Myocyte (in vitro differentiated cells): Measurements from ENCODE around the gene TMEM271. TPM values are rescaled to one million over a fixed set of nuclear protein-coding genes. Genes with fewer than 3 reads are reported as not detected.
"Not testable (repeated sequence)": the region's sequence is repeated elsewhere in the genome, so short reads cannot be mapped to it uniquely, and the experiment has no call there.

Experiments
- DNase-seq: peaks from one replicate; pipeline ENCODE4 v3.0.0-alpha.2; 2012; ENCODE audit warnings: low read depth
- total RNA-seq: library from RNA; depleted of rRNA; stranded (reverse); fragments of >200 nt; gene quantifications from 2 replicates; pipeline ENCODE4 v1.2.3, GENCODE V29; 2014

The TMEM271 gene
- total RNA-seq, 1 donor from 2014 or later: not detected

DNA sequence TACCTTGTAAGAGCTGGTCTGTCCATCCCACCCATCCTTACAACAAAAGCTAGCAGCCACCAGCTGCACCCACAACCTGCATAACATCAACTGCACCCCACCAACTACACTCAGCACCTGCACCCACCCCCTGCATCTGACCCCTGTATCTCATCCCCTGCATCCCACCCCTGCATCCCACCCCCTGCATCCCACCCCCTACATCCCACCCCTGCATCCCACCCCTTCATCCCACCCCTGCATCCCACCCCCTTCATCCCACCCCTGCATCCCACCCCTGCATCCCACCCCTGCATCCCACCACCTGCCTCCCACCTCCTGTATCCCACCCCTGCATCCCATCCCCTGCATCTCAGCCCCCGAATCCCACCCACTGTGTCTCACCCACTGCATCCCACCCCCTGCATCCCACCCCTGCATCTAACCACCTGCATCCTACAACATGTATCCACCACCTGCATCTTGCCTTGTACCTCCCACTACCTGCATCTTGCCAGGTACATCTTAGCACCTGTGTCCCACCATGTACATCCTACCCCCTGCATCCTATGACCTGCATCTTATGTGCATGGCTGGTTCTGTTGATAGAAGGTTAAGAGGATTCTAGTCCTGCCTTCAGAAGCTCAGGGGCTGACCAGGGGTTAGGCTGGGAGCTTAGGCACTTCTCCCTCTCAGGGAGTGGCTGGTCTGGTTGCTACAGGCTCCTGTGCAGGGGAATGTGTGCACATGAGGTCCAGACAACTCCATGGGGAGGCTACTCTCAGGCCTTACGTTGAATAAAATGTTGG, 9.4 kb downstream of the TMEM271 start:
- no peak for DNase-seq

DNA sequence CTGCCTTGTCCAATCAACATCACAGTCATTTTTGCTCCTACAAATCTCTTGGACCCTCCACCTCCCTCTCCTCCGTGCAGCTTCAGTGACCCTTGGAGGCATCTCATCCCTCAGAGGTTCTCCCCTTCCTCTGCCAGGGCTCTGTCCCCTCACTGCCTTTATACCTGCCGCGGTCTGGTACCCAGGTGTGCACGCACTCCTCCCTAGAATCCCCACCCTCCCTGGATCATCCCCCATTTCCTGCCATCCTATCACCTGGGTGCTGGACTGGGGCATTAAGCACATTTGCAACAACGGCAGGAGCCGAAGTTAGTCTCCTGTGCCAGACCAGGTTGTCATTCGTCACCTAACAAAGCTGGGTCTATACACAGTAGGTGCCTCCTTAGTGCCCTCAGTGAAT, 10.1 kb downstream of the TMEM271 start:
- DNase-seq: no peak

DNA sequence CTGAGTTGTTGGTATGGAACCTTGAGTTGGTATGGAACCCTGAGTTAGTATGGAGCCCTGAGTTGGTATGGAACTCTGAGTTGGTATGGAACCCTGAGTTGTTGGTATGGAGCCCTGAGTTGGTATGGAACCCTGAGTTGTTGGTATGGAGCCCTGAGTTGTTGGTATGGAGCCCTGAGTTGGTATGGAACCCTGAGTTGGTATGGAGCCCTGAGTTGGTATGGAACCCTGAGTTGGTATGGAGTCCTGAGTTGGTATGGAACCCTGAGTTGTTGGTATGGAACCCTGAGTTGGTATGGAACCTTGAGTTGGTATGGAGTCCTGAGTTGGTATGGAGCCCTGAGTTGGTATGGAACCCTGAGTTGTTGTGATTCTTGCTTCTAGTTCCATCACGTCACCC, 10.5 kb downstream of the TMEM271 start:
- DNase-seq: not testable (repeated sequence)

DNA sequence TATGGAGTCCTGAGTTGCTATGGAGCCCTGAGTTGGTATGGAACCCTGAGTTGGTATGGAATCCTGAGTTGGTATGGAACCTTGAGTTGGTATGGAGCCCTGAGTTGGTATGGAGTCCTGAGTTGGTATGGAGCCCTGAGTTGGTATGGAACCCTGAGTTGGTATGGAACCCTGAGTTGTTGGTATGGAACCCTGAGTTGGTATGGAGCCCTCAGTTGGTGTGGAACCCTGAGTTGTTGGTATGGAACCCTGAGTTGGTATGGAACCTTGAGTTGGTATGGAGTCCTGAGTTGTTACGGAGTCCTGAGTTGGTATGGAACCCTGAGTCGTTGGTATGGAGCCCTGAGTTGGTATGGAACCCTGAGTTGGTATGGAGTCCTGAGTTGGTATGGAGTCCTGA, 13.6 kb downstream of the TMEM271 start:
- not testable (repeated sequence) for DNase-seq

DNA sequence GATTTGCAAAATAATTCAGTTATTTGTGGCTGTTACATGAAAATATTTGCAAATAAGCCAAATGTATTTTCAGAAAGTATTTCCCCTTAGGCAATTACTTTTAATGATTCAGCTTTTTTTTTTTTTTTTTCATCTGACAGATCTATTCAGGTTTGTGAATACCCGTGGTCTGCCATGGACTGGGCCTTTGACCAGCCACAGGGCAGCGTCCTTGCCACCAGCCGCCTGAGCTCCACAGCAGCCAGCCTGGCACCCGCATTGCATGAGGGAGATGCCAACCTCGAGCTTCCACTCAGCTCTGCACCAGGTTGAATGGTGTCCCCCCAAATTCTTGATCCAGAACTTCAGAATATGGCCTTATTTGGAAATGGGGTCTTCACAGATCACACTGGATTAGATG, 14.7 kb downstream of the TMEM271 start:
- no peak for DNase-seq

DNA sequence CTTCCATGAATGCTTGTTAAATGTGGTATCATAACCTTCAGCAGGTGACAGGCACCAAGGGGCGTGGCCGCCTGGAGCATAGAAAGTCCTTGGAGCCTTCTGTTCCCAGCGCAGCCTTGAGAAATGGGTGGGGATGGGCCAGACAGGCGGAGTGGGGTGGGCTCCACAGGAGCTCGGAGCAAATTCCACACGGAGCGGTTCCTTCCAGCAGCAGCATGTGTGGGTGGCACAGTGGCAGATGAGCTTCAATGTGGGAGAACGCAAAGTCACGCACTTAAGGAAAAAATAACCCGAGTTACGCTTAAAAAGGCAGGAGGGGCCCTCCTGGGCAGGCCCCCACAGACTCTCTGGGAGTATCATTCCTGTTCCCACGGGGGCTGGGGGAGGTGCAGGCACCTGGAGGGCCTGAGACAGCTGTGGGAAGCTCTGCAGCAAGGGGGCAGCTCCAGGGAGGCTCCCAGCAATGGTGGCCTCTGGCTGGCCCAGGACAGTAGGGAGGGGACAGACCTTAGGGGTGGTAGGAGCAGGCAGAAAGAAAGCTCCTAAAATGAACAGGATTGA, 15.3 kb downstream of the TMEM271 start:
- DNase-seq: no peak

DNA sequence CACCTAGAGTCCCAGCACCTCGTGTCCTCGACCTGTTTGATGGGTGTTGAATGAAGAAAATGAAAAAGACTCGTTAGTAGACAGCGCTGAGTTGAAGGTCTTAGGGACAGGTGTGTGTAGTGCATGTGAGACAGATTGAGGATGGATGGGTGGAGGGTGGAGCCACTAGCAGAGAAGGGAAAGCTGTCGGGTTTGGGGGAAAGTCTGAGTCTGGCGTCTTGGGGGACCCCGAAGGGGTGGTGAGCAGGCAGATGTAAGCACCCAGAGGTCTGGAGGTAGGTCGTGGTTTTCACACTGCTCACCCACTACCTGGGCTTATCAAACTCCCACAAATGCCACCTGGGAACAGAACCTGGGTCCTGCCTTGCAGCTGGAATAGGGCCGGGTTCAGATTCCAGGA, 16.0 kb downstream of the TMEM271 start:
- DNase-seq: no peak

DNA sequence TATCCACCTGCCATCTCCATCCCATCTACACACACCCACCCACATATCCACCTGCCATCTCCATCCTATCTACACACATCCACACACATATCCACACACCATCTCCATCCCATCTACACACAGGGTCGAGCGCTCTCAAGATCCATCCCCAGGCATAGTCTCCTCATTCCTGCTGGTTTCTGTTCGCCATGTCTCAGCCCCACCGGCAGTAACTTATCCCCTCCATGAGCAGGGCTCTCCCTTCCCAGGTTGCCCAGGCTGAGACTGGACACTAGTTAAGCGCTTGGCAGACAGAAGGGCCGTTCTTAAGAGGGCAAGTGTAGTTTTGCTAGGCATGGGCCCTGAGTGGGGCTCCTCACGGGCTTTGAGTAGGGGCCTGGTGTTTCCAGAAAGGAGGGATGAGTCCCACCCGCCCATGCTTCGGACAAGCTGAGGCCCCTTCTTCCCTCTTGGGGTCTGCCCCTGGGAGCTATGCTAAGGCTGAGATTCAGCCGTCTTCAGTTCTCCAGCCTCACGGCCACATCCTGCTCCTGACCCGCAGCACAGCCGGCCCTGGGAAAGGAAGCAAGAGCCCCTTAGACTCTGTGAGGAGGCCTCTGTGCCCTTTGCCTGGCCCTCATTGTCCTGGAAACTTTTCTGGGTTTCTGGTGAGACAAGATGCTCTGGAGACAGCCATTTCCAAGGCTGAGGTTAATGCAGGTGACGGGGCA, 20.4 kb downstream of the TMEM271 start:
- no peak for DNase-seq

DNA sequence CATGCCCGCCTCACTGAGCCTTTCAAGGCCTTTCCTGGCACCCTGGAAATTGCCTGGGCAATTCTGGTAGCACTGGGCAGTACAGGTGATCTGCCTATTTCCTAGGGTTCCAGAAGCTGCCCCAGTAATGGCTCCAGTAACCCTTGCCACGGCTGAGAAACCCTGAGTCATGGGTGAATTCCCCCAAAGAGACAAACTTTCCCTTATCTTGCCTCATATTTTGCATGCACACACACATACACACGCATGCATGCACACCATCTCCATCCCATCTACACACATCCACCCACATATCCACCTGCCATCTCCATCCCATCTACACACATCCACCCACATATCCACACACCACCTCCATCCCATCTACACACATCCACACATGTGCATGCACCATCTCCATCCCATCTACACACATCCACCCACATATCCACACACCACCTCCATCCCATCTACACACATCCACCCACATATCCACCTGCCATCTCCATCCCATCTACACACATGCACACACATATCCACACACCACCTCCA, 21.2 kb downstream of the TMEM271 start:
- not testable (repeated sequence) for DNase-seq

DNA sequence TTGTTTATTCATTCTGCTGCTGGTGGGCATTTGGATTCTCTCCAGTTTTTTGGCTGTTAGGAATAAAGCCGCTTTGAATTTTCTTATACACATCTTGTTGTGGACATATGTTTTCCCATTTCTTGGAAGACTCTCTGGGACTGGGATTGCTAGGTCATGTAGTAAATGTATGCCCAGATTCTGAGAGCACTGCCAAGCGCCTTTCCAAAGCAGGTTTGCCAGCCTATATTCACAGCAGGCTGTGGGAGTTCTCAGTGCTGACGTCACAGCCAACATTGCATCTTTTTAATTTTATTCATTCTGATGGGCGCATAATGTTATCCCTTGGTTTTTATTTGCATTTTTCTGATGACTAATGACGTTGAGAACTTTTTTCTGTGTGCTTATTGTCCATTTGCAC, 24.1 kb downstream of the TMEM271 start:
- DNase-seq: no peak

DNA sequence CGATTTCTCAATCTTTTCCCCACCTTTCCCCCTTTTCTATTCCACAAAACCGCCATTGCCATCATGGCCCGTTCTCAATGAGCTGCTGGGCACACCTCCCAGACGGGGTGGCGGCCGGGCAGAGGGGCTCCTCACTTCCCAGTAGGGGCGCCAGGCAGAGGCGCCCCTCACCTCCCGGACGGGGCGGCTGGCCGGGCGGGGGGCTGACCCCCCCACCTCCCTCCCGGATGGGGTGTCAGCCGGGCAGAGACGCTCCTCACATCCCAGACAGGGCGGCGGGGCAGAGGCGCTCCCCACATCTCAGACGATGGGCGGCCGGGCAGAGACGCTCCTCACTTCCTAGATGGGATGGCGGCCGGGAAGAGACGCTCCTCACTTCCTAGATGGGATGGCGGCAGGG, 25.8 kb downstream of the TMEM271 start:
- DNase-seq: not testable (repeated sequence)

DNA sequence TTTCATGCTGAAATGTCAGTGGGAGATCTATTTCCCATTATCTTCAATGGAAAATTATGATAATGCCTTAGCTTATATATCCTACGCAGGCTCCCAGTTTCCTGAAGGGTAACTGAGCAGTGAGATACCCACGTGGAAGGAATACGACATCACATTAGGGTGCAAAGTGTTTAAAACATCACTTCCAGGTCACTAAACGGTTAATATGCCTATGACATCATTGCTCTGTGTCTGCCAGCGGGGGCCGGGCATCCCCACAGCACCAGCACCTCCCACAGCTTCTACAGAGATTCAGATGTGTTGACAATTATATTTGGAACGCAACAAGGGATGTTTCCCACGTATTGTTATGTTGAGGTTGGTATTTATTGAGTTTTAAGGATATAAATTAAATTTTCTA, 27.1 kb downstream of the TMEM271 start:
- DNase-seq: no peak

DNA sequence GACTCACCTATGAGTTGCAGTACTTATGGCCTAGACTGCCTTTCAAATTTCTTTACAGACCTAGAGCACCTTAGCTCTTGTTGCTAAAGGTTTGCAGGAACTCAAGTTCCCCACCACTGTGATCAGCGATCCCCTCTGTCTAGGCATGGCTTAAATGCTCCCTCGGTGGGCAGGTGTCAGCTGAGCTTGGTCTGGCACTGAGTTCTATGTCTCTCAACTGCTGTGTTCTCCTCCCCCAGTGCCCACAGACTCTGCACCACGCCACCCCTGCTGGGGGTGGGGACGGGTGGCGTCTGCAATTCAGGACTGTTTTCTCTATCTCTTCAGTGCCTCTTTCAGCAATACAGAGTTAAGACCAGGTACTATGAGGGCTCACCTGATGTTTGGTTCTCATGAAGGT, 30.5 kb downstream of the TMEM271 start:
- DNase-seq: no peak

DNA sequence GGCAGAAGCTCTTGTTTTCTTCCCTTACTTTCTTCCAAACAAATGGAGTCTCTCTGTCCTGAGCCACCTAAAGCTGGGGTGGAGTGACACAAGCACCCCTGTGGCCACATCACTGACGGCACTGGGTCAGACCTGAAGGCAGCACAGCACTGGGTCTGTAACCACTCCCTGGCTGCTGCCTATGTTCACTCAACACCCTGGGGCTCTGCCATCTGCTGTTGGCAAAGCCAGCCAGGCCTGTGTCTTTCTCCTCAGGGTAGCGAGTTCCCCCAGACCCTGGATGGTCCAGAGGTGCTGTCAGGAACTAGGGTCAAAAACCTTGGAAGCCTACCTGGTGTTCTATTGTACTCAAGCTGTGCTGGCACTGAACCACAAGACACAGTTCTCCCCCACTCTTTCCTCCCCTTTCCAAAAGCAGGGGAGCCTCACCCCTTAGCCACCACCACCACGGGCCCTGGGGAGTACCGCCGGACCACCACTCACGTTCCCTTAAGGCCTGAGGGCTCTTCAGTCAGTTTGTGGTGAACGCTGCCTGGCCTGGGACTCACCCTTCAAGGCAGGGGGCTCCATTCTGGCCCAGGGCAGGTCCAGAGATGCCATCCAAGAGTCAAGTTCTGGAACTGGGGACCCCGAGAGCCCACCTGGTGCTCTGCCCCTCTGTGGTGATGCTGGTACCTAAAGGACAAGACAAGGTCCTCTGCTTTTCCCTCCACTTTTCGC, 31.5 kb downstream of the TMEM271 start:
- DNase-seq: no peak

DNA sequence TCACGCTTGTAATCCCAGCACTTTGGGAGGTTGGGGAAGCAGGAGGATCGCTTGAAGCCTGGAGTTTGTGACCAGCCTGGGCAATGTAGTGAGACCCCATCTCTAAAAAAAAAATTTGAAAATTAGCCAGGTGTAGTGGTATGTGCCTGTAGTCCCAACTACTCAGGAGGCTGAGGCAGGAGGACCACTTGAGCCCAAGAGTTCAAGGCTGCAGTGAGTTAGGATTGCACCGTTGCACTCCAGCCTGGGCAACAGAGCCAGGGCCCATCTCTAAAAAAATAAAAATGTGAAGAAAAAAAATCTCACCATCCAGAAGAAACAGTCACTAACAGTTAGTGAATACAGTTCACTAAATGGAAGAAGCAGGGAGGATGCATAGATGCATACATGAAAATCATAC, 34.8 kb downstream of the TMEM271 start:
- no peak for DNase-seq

DNA sequence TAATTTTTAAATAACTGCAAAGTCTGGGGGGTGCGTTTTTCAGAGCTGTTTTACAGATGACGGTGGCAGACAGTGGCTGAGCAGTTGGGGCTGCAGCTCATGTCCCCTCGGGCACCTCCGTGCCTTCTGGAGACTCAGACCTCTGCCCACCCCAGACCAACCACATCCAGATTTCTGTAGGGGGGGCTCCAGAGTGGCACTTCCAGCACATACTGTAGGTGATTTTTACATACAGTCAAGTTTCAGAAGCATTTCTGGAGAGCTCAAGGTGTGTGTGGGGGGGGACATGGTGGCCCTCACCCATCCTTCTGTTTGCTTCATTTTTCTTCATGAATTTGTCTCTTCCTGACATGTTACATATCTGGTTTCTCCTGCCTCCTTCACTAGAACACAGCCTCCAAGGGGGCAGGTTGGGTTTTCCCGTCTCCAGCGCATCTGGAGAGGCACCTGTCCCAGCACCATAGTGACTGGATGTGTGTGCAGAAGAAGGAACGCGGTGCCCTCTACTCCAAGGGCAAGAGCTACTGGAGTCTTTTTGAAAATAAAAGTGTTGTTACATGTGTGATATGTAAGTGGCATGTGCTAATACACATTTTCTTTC, 37.5 kb downstream of the TMEM271 start:
- no peak for DNase-seq

DNA sequence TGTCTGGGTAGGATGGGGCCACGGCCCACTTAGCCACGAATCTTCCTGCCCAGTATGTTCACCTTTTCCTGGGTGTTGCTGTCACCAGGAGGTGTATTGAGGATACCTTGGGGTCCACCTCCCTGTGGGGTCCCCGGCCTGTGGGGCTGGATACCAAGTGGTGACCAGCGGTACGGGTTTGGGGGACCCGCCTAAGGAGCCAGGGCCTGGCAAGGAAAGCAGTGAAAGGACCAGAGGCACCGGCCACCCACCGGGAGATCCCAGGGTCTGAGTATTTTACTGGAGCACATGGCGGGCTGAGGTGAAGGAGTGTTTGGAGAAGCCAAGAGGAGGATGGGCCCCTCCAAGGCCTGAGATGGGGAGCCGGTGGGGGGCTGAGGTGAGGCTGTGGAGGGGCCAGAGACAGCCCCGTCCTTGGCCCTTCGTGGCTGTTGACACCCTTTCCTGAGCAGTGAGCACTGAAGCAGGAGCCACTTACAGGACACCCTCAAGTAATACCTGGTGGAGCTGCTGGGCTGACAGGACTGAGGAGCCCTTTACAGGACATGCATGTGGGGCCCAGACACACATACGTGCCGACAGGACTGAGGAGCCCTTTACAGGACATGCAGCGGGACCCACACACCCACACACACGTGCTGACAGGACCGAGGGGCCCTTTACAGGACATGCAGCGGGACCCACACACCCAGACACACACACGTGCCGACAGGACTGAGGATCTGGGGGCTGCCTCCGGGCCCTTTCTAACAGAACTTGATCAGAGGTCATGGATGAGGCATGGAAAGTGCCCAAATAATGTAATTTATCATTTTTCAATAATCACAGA, 38.4 kb downstream of the TMEM271 start:
- no peak for DNase-seq

DNA sequence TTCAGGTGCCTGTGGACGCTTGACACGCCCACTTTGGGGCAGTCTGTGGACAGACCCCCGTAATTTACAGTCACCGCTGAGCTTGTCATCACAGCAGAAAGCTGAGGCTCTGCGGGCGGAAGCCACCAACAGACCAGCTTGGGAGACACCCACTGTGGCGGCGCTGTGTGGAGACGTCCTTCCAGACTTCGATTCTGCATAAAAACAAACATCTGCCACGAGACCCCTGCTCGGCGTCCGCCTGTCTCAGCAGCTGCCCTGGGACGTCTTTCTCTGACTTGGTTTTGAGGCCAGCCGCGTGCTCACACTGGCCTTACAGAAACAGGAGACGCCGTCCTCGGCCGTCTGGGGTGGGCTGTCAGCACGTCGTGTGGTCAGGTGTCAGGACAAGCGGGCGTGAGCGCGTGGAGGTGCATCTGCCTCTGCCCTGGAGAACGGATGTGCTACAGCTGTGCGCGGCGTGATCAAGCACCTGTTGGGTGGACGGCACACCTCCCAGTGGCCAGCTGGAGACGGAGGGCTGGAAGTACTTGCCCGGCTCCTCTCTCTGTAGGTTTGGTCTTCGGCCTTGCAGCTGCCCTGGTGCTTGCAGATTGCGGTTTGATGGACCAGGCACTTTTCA, 39.6 kb downstream of the TMEM271 start:
- no peak for DNase-seq

DNA sequence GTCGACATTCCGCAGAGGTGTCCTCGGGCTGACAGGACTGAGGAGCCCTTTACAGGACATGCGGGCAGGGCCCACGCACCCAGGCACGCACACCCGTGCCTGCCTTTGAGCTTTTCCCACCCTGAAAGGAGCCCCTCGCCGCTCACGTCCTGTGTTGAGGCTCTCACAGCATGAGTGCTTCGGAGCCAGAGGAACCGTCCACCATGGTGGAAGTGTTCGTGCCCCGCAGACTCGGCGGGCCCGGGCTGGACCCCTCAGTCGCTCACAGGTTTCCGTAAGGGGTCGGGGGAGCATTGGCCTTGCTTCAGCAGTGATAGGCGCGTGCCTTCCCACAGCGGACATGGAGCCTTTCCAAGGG, 40.2 kb downstream of the TMEM271 start:
- no peak for DNase-seq
